ENCODE measurements around the gene FHIT.

Gene FHIT

DNA sequence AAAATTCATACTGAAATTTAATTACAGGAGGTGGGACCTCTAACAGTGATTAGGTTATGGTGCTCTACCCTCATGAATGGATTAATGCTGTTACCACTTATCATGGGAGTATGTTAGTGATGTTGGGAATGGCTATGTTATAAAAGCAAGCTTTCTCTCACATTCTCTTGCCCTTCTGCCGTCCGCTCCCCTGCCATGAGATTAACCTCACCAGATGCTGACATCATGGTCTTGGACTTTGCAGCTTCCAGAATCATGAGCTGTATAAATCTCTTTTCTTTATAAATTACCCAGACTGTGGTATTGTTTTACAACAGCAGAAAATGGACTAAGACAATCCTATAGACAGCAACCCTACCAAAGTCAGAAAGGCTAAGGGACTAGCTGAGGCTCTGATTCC is 884.8 kb downstream of the FHIT start:
- TF ChIP-seq, protein P1, sequence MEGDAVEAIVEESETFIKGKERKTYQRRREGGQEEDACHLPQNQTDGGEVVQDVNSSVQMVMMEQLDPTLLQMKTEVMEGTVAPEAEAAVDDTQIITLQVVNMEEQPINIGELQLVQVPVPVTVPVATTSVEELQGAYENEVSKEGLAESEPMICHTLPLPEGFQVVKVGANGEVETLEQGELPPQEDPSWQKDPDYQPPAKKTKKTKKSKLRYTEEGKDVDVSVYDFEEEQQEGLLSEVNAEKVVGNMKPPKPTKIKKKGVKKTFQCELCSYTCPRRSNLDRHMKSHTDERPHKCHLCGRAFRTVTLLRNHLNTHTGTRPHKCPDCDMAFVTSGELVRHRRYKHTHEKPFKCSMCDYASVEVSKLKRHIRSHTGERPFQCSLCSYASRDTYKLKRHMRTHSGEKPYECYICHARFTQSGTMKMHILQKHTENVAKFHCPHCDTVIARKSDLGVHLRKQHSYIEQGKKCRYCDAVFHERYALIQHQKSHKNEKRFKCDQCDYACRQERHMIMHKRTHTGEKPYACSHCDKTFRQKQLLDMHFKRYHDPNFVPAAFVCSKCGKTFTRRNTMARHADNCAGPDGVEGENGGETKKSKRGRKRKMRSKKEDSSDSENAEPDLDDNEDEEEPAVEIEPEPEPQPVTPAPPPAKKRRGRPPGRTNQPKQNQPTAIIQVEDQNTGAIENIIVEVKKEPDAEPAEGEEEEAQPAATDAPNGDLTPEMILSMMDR (IDR thresholded peaks at IDR 0.05; ENCODE audit: unreplicated experiment in 3 of 3): no peak
- peaks cover 10% of the 10 kb centered on the region for H3K9me3 Mint-ChIP-seq

GRCh38 chr3:60365360-60365759 is 885.9 kb downstream of the FHIT start:
- no peak overlapping the region for H3K27ac Mint-ChIP-seq
- no peak overlapping the region for H3K4me3 Mint-ChIP-seq
- H3K27me3 Mint-ChIP-seq (ENCODE audit: low read depth): no peaks in the 10 kb centered on the region
- H3K4me1 Mint-ChIP-seq: no peaks in the 10 kb centered on the region
- TF ChIP-seq, protein P1 (IDR thresholded peaks at IDR 0.05; ENCODE audit: unreplicated experiment in 3 of 3): no peak
- peaks cover 6% of the 10 kb centered on the region for H3K9me3 Mint-ChIP-seq
- H3K36me3 Mint-ChIP-seq (ENCODE audit: low read depth): no peaks in the 10 kb centered on the region

More for the DNA sequence above, 884.8 kb downstream of the FHIT start:
- Mint-ChIP-seq H3K4me1 (no peaks in the 10 kb centered on the region), H3K36me3 (ENCODE audit: low read depth) (no peaks in the 10 kb centered on the region), H3K4me3 (no peak overlapping the region), H3K27me3 (ENCODE audit: low read depth) (no peaks in the 10 kb centered on the region), H3K27ac (no peak overlapping the region)

DNA sequence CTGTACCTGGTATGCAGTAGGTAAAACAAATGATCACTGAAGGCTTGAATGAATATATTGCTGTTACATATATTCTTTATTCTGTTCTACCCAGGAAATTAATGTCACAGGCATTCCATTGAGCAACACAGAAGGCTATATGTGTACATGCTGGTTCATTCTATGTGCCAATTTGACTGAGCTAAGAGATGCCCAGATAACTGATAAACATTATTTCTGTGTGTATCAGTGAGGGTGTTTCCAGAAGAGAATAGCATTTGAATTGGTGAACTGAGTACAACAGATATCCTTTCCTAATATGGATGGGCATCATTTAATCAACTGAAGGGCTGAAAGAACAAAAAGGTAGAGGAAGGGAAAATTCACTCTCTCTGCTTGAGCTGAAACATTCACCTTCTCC is 886.8 kb downstream of the FHIT start:
- H3K4me3 Mint-ChIP-seq: no peak overlapping the region
- no peaks in the 10 kb centered on the region for H3K4me1 Mint-ChIP-seq
- H3K9me3 Mint-ChIP-seq: peaks cover 4% of the 10 kb centered on the region
- TF ChIP-seq, protein P1 (IDR thresholded peaks at IDR 0.05; ENCODE audit: unreplicated experiment in 3 of 3): no peak
- H3K27ac Mint-ChIP-seq: no peak overlapping the region
- no peaks in the 10 kb centered on the region for H3K27me3 Mint-ChIP-seq (ENCODE audit: low read depth)
- H3K36me3 Mint-ChIP-seq (ENCODE audit: low read depth): no peaks in the 10 kb centered on the region

DNA sequence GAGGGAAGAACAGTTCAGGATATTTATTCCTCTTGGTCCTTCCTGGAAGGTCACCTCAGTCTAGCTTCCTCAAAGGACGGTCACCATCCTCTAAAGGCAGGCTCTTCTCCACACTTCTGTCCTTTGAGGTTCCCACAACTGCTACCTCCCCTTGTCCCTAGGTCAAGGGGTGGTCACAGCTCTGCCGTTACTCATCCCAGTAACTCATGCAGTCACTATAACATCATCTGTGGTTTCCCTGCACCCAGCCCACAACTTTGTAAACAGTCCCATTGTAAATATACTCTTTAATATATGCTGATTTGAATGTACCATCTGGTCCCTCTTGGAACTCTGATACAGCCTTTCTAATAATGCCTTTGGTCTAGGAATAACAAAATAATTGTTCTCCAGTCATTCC is 887.4 kb downstream of the FHIT start:
- H3K27me3 Mint-ChIP-seq (ENCODE audit: low read depth): no peaks in the 10 kb centered on the region
- H3K36me3 Mint-ChIP-seq (ENCODE audit: low read depth): no peaks in the 10 kb centered on the region
- H3K9me3 Mint-ChIP-seq: no peaks in the 10 kb centered on the region
- no peaks in the 10 kb centered on the region for H3K4me1 Mint-ChIP-seq
- no peak overlapping the region for H3K27ac Mint-ChIP-seq
- TF ChIP-seq, protein P1 (IDR thresholded peaks at IDR 0.05; ENCODE audit: unreplicated experiment in 3 of 3): no peak
- H3K4me3 Mint-ChIP-seq: no peak overlapping the region

- Mint-ChIP-seq H3K9me3 (no peaks in the 10 kb centered on the region), H3K4me3 (no peak overlapping the region), H3K36me3 (ENCODE audit: low read depth) (no peaks in the 10 kb centered on the region), H3K27ac (no peak overlapping the region), H3K27me3 (ENCODE audit: low read depth) (no peaks in the 10 kb centered on the region), H3K4me1 (no peaks in the 10 kb centered on the region)
- TF ChIP-seq, protein P1 (IDR thresholded peaks at IDR 0.05; ENCODE audit: unreplicated experiment in 3 of 3): no peak
These were observed 895.4 kb downstream of the FHIT start for GRCh38 chr3:60355825-60356224.

- no peaks in the 10 kb centered on the region for H3K4me1 Mint-ChIP-seq
- H3K27ac Mint-ChIP-seq: no peak overlapping the region
- H3K4me3 Mint-ChIP-seq: no peak overlapping the region
- TF ChIP-seq, protein P1 (IDR thresholded peaks at IDR 0.05; ENCODE audit: unreplicated experiment in 3 of 3): no peak
- H3K36me3 Mint-ChIP-seq (ENCODE audit: low read depth): no peaks in the 10 kb centered on the region
- H3K27me3 Mint-ChIP-seq (ENCODE audit: low read depth): no peaks in the 10 kb centered on the region
- no peaks in the 10 kb centered on the region for H3K9me3 Mint-ChIP-seq
These were observed 899.8 kb downstream of the FHIT start for GRCh38 chr3:60351481-60351880.

All from nephron (organoid).